ENCODE data around the gene SLC2A10. TPM values are rescaled to one million over a fixed set of nuclear protein-coding genes. Genes with fewer than 3 reads are reported as not detected.

The SLC2A10 gene
- total RNA-seq, 1 donor from 2014 or later = 17.7 TPM

DNA sequence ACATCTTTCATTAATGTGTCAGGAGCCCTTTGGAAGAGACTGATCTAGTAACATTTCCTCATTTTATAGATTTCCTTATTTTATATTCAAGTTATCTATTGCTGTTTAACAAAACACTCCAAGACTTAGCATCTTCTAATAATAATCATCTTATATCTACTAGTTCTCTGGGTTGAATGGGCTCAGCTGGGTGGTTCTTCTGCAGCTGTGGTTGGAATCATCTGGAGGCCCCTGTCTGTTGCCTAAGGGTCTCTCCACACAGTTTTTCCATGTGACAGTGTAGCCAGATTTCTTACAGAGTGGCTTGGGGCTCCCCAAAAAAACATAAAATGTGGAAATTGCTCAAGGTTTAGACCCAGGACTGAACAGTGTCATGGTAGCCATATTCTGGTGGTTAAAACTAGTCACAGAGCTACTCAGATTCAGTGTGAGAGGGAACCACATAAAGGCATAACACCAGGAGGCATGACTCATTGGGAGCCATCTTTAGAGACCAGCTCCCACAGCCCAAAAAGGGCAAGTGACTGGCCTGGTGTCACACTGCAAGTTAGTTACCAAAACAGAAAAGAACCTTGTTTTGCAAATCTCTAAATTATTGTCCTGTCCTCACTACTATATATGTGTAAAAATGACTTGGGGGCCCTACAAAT, 11.5 kb downstream of the SLC2A10 start:
- TF ChIP-seq, protein P1, sequence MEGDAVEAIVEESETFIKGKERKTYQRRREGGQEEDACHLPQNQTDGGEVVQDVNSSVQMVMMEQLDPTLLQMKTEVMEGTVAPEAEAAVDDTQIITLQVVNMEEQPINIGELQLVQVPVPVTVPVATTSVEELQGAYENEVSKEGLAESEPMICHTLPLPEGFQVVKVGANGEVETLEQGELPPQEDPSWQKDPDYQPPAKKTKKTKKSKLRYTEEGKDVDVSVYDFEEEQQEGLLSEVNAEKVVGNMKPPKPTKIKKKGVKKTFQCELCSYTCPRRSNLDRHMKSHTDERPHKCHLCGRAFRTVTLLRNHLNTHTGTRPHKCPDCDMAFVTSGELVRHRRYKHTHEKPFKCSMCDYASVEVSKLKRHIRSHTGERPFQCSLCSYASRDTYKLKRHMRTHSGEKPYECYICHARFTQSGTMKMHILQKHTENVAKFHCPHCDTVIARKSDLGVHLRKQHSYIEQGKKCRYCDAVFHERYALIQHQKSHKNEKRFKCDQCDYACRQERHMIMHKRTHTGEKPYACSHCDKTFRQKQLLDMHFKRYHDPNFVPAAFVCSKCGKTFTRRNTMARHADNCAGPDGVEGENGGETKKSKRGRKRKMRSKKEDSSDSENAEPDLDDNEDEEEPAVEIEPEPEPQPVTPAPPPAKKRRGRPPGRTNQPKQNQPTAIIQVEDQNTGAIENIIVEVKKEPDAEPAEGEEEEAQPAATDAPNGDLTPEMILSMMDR (IDR thresholded peaks at IDR 0.05) = no peak
- intact Hi-C loops (cut with DNase I) = no loop called here
- no peak for ATAC-seq

DNA sequence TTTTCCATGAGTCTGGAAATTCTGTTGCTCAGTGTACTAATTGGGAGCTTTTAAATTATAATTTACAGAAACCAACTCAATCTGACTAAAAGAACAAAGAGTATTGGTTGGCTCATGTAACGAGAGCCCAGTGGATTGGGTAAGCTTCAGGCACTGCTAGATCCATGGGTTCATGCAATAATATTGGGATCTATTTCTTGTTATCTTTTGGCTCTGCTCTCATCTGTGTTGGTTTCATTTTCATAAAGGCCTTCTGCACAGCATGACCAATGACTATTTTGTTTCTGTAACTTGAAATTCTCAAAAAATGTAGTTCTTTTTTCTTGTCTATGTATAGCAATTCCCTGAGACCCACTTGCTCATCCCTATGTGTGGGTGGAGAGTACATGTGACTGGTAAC, 12.0 kb downstream of the SLC2A10 start:
- ATAC-seq (no peak), DNase-seq (no peak)
- TF ChIP-seq, protein P1 (IDR thresholded peaks at IDR 0.05) = no peak
- no peaks in the 10 kb centered on the region for H3K4me1 ChIP-seq
- no peaks in the 10 kb centered on the region for H3K27me3 ChIP-seq
- H3K4me3 ChIP-seq = no peak overlapping the region
- H3K27ac ChIP-seq = no peak overlapping the region
- peaks cover 7% of the 10 kb centered on the region for H3K9me3 ChIP-seq
- intact Hi-C loops (cut with DNase I) = no loop called here
- no peaks in the 10 kb centered on the region for H3K36me3 ChIP-seq

More for the DNA sequence above, 11.5 kb downstream of the SLC2A10 start:
- Histone ChIP-seq H3K4me3 (no peak overlapping the region), H3K27me3 (no peaks in the 10 kb centered on the region), H3K36me3 (no peaks in the 10 kb centered on the region), H3K27ac (no peak overlapping the region), H3K4me1 (no peaks in the 10 kb centered on the region), H3K9me3 (peaks cover 7% of the 10 kb centered on the region)
- DNase-seq = no peak

DNA sequence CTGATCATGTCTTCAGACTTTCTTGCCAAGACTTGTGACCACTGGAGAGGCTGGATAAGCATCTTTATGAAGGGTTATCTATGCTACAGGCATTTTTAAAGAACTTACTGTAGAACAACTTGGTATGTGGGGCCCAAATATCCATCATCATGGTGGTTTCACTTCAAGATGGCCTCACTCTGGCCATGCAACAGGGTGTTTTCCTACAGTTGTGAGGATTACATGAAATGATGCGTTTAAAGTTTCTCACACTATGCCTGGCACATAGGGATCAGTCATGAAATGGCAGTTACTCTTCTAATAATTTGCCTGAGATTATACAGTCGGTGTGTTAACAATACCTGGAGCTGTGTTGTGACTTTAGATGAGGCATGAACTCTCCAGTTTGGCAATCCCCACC, 13.0 kb downstream of the SLC2A10 start:
- no peak for ATAC-seq
- TF ChIP-seq, protein P1 (IDR thresholded peaks at IDR 0.05) = no peak
- Histone ChIP-seq H3K27ac (no peak overlapping the region), H3K27me3 (no peaks in the 10 kb centered on the region), H3K4me1 (no peaks in the 10 kb centered on the region), H3K4me3 (no peak overlapping the region), H3K36me3 (no peaks in the 10 kb centered on the region), H3K9me3 (peaks cover 7% of the 10 kb centered on the region)
- no peak for DNase-seq
- intact Hi-C loops (cut with DNase I) = no loop called here

DNA sequence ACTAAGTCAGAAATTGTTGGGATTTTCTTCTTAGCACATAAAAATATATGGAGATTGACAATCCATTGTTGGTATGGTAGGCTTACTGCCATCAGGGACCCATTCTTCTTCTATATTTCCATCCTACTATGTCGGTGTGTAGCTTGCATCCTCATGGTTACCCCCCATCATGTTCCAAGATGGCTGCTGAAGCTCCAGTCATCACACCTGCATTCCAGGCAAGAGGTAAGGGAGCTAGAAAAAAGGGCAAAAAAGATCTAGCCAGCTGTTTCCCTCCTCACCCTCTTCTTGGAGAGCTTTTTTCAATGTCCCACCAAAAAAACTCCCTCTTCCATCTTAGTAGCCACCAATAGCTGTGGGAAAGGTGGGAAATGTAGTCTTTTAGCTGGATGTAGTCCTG, 13.6 kb downstream of the SLC2A10 start:
- intact Hi-C loops (cut with DNase I) = no loop called here
- ATAC-seq = no peak
- no peak for DNase-seq
- Histone ChIP-seq H3K9me3 (peaks cover 7% of the 10 kb centered on the region), H3K36me3 (no peaks in the 10 kb centered on the region), H3K4me3 (no peak overlapping the region), H3K27me3 (no peaks in the 10 kb centered on the region), H3K27ac (no peak overlapping the region), H3K4me1 (no peaks in the 10 kb centered on the region)
- TF ChIP-seq, protein P1 (IDR thresholded peaks at IDR 0.05) = no peak

DNA sequence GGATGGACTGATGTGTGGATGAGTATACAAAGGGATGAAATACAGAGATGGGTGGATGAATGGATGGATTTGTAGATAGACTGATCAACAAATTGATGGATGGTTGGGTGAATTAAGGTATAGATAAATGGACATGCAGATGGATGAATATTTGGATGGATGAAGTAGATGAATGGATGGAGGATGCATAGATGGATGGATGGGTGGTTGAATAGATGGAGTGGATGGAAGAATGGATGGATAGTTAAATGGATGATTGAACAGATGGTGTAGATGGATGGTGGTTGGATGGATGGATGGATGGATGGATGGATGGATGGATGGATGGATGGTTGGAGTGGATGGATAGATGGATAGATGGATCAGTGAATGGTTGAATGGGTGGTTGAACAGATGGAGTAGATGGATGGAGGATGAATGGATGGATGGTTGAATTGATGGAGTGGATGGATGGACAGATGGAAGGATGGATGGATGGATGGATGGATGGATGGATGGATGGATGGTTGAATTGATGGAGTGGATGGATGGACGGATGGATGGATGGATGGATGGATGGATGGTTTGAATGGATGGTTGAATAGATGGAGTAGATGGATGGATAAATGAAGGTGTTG, 15.0 kb downstream of the SLC2A10 start:
- H3K27ac ChIP-seq = no peak overlapping the region
- no peaks in the 10 kb centered on the region for H3K4me1 ChIP-seq
- intact Hi-C loops (cut with DNase I) = no loop called here
- peaks cover 7% of the 10 kb centered on the region for H3K9me3 ChIP-seq
- DNase-seq = no peak
- H3K36me3 ChIP-seq = no peaks in the 10 kb centered on the region
- no peaks in the 10 kb centered on the region for H3K27me3 ChIP-seq
- no peak overlapping the region for H3K4me3 ChIP-seq
- TF ChIP-seq, protein P1 (IDR thresholded peaks at IDR 0.05) = no peak
- ATAC-seq = no peak
